Measurements from ENCODE around the gene OR11A1.
"Not testable (repeated sequence)": the region's sequence is repeated elsewhere in the genome, so short reads cannot be mapped to it uniquely, and the experiment has no call there.

The OR11A1 gene

GRCh38 chr6:29477923-29478450, 21.1 kb upstream of the OR11A1 start:
- DNase-seq = no peak

- no peak for DNase-seq
These were observed 18.1 kb upstream of the OR11A1 start for GRCh38 chr6:29474996-29475395.

GRCh38 chr6:29466241-29466640, 9.4 kb upstream of the OR11A1 start:
- no peak for DNase-seq

GRCh38 chr6:29465801-29466200, 8.9 kb upstream of the OR11A1 start:
- no peak for DNase-seq

- no peak for DNase-seq
These were observed 8.4 kb upstream of the OR11A1 start for GRCh38 chr6:29465279-29465678.

- DNase-seq = no peak
These were observed 5.2 kb upstream of the OR11A1 start for GRCh38 chr6:29462022-29462421.

GRCh38 chr6:29461021-29461814, 4.3 kb upstream of the OR11A1 start:
- DNase-seq = no peak

- DNase-seq = no peak
These were observed 5.2 kb downstream of the OR11A1 start for GRCh38 chr6:29451471-29452193.

- DNase-seq = no peak
These were observed 9.2 kb downstream of the OR11A1 start for GRCh38 chr6:29447670-29448069.

GRCh38 chr6:29444031-29444430, 12.8 kb downstream of the OR11A1 start:
- DNase-seq = not testable (repeated sequence)

- DNase-seq = no peak
These were observed 14.2 kb downstream of the OR11A1 start for GRCh38 chr6:29442719-29443118.

GRCh38 chr6:29439006-29439405, 17.9 kb downstream of the OR11A1 start, which contains the start of gene OR10C1:
Gene OR10C1, plus strand, starts transcription at chr6:29439306. Its CDS starts 710 bp downstream, at chr6:29440016.
- no peak for DNase-seq

GRCh38 chr6:29436730-29437129, 20.1 kb downstream of the OR11A1 start:
- not testable (repeated sequence) for DNase-seq

GRCh38 chr6:29426654-29427053, 30.2 kb downstream of the OR11A1 start:
- no peak for DNase-seq

- no peak for DNase-seq
These were observed 31.8 kb downstream of the OR11A1 start for GRCh38 chr6:29425075-29425474.

GRCh38 chr6:29424575-29424974, 32.3 kb downstream of the OR11A1 start:
- DNase-seq = no peak

- DNase-seq = no peak
These were observed 32.7 kb downstream of the OR11A1 start for GRCh38 chr6:29424168-29424567.

- no peak for DNase-seq
These were observed 37.4 kb downstream of the OR11A1 start for GRCh38 chr6:29419516-29419915.

GRCh38 chr6:29414588-29414987, 42.3 kb downstream of the OR11A1 start, which contains the start of gene OR12D1:
Gene OR12D1, plus strand, starts transcription at chr6:29414928.
- no peak for DNase-seq

GRCh38 chr6:29403801-29404200, 53.1 kb downstream of the OR11A1 start:
- no peak for DNase-seq

GRCh38 chr6:29399525-29399924, 57.3 kb downstream of the OR11A1 start:
- no peak for DNase-seq

GRCh38 chr6:29395331-29395730, 61.5 kb downstream of the OR11A1 start, which contains the start of gene OR12D2:
Gene OR12D2, plus strand, starts transcription at chr6:29395631. Its CDS starts 1,069 bp downstream, at chr6:29396700.
- DNase-seq = no peak

- DNase-seq = no peak
These were observed 68.3 kb downstream of the OR11A1 start for GRCh38 chr6:29388533-29388932.

GRCh38 chr6:29376003-29376402, 80.9 kb downstream of the OR11A1 start:
- DNase-seq = no peak
